GM20431 (cell line): Measurements from ENCODE around the gene CELF1.
"Not testable (repeated sequence)": the region's sequence is repeated elsewhere in the genome, so short reads cannot be mapped to it uniquely, and the experiment has no call there.

Experiments used
- in situ Hi-C: fragments of 300-500 bp; cut with MseI, MboI; formaldehyde crosslinking; loops from one replicate; pipeline ENCODE4 v1.15.0; 2020; ENCODE audit warnings: low sequenced_read_pairs; ENCODE audit not compliant: unreplicated experiment

CELF1 gene

GRCh38 chr11:47545298-47545697 is 7.6 kb downstream of the CELF1 start:
- in situ Hi-C loops = no loop called here

DNA sequence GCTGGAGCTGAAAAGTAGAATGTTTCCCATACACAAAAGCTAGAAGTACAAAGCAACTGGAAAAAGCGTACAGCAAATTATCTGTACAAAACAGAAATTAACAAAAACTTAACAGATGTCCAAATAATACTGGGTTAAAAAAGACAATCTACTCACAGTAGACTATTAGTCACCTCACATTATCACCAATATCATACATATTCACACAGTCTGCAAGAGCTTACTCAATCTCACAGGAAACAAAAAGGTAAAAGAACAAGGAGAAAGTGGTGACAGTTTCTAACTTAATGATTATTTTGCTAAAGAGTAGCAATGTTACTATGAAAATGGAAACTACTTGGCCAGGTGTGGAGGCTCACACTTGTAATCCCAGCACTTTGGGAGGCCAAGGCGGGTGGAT is 11.9 kb downstream of the CELF1 start:
- in situ Hi-C loops = no loop called here

GRCh38 chr11:47539681-47540039 is 13.3 kb downstream of the CELF1 start:
- in situ Hi-C loops = no loop called here

DNA sequence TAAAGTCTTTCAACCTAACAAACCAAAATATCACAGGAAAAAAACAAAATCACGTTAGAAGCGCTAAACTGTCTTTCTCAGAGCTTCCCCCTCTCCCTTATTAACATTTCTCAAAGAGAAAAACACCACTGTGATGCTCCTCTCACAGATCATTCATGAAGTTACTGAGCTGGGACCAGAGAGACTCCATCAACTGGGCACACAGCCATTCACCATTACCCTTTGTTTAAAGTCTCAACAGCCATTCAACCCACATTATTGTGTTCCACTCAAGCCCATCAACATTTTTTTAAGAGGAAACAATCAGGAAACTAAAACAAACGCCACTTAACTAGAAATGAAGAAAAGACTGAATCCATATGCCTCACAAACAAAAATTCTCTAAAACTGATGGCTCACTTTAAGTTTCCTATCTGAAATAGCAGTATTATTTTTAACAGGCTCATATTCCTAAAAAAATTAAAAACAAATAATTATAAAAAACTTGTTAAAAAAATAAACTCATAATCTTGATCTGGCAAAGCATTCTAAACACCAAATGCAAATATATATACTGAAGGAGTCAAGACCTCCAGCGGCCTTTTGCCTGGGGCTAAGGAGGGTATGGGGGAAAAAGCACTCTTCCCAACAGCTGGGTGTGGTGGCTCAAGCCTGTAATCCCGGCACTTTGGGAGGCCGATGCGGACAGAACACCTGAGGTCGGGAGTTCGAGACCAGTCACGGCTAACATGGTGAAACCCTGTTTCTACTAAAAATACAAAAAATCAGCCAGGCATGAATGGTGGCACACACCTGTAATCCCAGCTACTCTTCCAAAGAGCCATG is 14.0 kb downstream of the CELF1 start:
- in situ Hi-C loops = no loop called here

GRCh38 chr11:47536915-47537314 is 16.0 kb downstream of the CELF1 start:
- in situ Hi-C loops = no loop called here

- in situ Hi-C loops = no loop called here
These were observed 18.2 kb downstream of the CELF1 start for GRCh38 chr11:47534704-47535251.

GRCh38 chr11:47533690-47534151 is 19.2 kb downstream of the CELF1 start:
- in situ Hi-C loops = no loop called here

- in situ Hi-C loops = no loop called here
These were observed 20.2 kb downstream of the CELF1 start for GRCh38 chr11:47532597-47533213.

GRCh38 chr11:47531666-47532065 is 21.3 kb downstream of the CELF1 start:
- in situ Hi-C loops = no loop called here

DNA sequence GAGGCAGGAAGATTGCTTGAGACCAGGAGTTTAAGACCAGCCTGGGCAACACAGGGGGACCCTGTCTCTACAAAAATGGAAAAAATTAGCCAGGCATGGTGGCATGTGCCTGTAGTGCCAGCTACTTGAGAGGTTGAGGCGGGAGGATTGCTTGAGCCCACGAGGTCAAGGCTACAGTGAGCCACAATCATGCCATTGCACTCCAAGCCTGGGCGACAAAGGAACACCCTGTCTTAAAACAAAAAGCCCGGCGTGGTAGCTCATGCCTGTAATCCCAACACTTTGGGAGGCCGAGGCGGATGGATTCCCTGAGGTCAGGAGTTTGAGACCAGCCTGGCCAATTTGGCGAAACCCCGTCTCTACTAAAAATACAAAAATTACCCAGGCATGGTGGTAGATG is 22.2 kb downstream of the CELF1 start:
- in situ Hi-C loops = not testable (repeated sequence)

DNA sequence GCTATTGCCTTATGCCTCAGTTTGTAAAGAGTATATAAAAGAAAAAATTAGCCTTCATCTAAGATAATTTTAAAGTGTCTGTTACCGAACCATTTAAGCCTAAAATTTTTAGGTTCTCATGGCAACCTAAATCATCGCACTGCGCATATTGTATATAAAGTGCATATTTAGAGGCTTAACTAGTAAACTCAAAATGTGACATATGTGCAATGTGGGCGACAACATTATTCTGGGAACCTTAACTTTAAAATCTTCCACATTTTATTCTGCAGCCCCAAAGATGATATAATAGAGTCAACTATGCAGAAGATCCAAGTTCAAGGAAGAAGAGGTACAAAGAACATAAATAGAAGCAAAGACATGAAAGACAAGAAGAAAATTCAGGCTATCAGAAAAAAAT is 23.0 kb downstream of the CELF1 start:
- in situ Hi-C loops = no loop called here

GRCh38 chr11:47527186-47527585 is 25.7 kb downstream of the CELF1 start:
- in situ Hi-C loops = no loop called here

DNA sequence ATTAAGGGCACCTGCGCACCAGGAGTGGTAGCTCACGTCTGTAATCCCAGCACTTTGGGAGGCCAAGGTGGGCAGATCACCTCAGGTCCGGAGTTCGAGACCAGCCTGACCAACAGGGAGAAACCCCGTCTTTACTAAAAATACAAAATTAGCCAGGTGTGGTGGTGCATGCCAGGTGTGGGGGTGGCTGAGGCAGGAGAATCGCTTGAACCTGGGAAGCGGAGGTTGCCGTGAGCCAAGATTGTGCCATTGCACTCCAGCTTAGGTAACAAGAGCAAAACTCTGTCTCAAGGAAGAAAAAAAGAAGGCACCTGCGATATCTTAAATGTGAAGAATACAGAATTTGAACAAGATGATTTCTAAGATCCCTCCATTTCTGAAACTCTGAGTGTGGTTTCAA is 26.9 kb downstream of the CELF1 start:
- in situ Hi-C loops = not testable (repeated sequence)

GRCh38 chr11:47524291-47524874 is 28.5 kb downstream of the CELF1 start:
- in situ Hi-C loops = no loop called here

GRCh38 chr11:47523490-47524225 is 29.3 kb downstream of the CELF1 start:
- in situ Hi-C loops = no loop called here

GRCh38 chr11:47518212-47518964 is 34.5 kb downstream of the CELF1 start:
- in situ Hi-C loops = no loop called here

GRCh38 chr11:47516984-47517853 is 35.7 kb downstream of the CELF1 start:
- in situ Hi-C loops = no loop called here

- in situ Hi-C loops = no loop called here
These were observed 36.8 kb downstream of the CELF1 start for GRCh38 chr11:47516155-47516554.
